HT-29 (cell line): Measurements from ENCODE around the gene PCTP. TPM values are rescaled to one million over a fixed set of nuclear protein-coding genes. Genes with fewer than 3 reads are reported as not detected.

ENCODE experiments used
- DNase-seq: peaks from one replicate; pipeline ENCODE4 v3.0.0-alpha.2; 2015; ENCODE audit warnings: low spot score
- total RNA-seq: library from RNA; depleted of rRNA; stranded (reverse); fragments of >200 nt; shearing (Covaris generic); gene quantifications from 2 replicates; pipeline ENCODE4 v1.2.3, GENCODE V29; 2014

Gene PCTP
- total RNA-seq, 1 experiment from 2014 or later = 11.2 TPM

DNA sequence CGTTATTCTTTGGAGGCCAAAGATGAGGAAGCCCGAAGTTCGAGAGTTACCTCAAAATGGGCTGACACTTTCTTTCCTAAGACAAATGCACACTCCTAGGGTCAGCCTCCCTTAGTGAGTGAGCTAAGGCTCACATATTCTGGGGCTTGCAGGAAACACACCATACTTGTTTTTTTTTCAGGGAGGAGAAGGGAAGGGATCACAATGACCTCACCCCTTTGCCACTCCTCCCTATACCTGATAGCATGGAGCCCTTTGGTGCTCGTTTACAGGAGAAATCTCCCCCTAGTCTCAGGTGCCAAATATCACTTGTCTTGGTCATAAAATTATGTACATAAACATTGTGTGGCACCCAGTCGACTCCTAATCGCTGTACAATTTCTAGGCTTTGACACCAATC is 23.6 kb upstream of the PCTP start:
- no peak for DNase-seq

DNA sequence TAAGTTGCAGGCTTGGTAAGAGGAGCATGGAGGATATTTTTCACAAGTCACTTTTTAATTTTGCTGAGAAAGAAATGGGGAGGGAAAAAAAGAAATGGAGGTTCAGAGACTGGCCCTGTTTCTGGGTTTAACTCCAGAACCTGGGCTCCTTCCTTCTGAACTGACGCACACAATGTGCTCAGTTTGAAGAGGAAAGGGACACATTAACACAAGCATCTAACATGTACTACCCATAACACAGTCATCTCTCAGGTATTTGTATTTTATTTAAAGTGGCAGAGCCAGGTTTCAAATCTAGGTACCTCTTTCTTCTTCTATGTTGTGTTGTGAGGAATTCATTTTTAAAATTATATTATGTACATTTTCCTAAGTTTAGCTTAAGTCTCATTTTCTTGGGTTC is 22.9 kb upstream of the PCTP start:
- no peak for DNase-seq

DNA sequence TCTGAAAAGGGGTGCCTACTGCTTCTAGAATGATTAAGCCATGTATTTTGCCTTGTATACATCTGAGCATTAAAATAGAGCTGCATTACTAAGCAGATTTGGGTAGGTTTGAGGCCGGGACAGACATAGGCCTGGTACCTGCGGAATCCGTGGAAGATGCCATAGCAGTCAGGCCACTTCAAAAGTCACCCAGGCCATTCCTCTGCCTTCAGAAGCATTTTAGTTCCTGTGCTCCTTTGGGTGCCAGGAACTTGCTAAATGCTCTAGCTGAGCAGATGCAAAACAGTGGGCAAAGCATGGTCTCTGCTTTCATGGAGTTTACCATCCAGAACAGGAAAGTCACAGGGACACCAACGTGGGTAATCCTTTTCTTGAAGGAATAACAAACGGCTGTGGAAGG is 22.5 kb upstream of the PCTP start:
- no peak for DNase-seq

DNA sequence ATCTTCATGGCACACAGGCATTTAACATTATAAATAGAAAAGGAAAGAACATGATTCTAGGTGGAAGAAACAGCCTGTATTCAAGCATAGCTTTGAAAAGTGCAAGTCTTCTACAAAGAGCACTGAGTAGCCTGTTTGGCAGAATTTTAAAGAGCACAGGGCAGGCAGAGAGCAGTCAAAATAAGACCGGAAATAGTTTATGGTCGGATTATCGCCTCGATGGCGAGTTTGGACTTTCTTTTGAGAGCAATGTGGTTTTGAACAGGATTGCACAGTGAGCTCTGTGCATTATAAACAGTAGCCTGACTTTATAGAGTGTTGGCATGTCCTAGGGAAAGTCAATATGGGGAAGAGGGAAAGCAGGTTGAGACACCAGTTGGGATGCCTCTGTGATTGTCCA is 22.0 kb upstream of the PCTP start:
- DNase-seq = no peak

DNA sequence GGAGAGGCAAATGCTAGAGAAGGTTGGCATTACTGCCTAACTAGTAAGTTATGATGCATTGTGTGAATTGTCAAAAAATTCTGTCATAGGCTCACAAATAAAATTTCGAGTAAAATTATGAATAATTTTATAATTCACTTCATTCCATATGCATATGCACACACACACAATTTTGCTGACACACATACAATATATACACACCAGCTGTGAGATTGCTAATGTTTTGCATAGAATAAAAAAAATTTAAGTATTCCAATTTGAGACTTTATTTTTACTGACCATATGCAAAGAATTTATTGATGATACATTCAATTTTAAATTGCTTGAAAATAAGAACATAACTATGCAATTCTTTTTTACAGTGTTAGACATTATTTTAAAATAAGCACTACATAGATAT is 21.4 kb upstream of the PCTP start:
- DNase-seq = no peak

DNA sequence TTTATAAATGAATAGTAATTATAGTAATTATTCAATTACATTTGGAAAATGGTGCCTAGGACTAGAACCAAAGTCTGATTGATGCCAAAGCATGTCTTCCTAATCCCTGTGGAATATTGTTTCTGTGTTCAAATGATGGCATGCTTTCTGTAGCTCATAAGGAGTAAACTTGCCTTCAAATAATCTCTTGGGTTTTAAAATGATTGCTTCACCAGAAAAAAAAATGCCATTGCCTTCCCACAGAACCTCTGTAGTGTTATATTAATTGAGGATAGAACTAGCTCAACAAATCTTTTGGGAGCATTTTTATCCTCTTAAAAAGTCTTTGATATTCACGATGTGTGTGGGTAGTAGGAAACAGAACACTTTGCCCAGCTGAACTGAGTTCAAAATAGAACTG is 20.5 kb upstream of the PCTP start:
- DNase-seq = no peak

DNA sequence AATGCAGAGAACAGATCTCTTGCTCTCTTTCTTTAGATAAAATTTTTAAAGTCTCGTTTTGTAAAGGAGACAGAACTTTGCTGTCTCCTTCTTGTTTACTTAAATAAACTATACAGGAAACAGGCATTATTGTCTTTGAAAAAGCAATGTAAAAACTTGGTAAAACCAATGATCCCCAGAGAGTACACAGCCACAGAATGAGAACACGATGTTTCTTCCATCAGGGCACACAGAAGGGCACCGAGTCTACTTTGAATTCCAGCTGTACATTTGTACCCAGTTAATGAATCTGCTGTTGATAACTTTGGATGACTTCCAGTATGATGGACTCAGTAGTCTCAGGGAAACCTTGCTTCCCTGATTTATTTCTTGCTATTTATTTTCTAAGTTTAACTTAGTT is 20.0 kb upstream of the PCTP start:
- DNase-seq = no peak

DNA sequence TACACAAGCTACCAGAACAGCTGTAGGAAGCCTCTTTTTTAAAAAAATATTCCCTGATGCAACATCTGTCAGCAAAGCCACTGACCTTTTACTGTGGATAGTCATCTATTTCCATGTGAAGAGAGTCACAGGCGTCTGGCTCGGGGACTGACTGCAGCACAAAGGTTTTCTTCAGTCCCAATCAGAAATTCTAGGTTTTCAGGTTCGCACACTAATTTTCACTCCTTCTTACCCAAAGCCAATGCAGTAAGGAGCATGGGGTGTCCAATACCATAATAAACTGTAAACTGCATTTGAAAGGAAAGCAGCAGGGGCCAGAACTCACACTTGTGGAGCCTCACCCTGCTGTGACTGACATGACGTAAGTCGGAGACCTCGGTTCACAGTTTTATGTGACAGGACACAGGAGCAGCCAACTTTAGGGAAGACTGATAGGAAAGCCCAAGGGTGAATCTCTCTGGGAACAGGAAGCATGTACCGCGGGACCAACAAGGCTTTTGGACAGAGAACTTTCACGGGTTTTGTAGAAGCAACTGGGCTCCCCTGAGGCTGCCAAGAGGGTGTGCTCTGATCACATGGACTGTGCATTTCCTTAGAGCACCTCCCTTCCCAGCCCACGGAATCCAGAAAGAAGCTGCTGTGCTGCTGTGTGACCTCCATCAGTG is 19.1 kb upstream of the PCTP start:
- no peak for DNase-seq

DNA sequence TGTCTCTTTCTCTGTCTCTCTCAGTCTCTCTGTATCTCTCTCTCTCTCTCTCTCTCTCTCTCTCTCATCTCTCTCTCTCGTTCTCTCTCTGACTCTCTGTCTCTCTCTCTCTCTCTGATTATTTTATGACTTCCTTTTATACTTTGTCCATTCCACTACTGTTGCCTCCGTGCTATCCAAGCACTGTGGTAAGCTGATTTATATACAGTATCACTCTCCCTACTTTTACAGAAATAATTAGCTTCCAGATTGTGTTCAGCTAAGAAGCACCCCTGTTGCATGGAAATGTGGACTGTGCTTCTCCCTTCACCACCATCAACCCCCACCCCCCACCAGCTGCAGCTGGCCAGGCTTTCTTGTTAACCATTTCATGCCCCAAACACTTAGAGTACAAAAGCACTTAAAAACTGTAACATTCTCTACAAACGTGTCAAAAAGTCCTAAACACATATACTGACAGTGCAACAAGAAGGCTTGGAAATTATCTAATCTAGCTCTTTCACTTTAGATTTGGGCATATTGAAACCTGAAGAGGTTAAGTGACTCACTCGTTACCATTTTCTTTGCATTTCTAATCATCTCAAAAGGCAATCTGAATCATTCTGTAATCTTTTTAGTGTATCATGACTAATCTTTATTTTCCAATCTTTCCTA is 16.6 kb upstream of the PCTP start:
- no peak for DNase-seq

DNA sequence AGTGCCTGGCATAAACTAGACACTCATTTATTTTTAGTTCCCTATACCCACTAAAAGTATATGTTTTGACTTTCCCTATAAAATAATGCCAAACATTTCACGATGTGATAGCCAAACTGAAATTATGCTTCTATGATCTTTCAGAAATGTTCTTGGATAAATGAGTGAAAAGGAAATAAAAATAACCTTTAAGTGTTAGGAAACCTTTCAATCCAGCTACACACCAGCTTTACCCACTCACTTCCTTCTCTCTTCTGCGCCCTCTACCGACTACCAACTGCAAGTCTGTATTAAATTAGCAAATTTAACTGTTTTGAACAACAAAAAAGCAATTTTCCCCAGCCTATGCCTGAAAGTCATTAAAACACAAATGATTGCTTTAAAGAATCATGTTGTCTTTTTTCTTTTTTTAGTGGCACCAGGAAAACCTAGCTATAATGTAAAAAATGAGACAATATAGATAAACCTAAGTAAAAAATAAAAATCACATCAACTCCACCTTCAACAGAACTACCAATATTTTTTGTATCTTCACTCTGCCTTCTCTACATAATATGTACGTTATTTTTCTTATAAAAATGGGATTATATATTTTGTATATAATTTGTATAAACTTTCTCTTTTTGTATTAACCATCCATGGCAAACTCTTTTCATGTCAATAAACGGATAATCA is 15.0 kb upstream of the PCTP start:
- peak; percentile 62 for DNase-seq

DNA sequence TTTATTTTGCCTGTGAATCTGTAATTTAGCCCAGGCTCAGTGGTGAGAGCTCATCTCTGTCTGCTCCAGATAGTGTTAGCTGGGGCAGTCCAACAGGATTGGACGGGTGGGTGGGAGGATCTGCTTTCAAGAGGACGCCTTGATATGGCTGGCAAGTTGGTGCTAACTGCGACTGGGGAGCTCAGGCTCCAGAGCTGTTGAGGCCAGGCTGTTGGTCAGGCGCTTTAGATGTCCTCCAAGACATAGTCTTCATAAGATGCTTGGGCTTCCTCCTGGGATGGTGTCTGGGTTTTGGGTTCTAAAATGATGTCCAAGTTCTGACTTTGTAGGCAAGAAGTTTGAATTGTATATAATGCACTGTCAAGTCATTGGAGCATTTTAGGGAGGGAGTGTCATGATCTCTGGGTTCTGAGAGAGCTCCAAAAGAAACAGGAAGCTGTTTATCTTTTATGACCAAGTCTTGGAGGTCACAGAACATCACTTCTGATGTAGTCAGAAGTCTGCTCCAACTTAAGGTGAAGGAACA is 12.8 kb upstream of the PCTP start:
- no peak for DNase-seq

DNA sequence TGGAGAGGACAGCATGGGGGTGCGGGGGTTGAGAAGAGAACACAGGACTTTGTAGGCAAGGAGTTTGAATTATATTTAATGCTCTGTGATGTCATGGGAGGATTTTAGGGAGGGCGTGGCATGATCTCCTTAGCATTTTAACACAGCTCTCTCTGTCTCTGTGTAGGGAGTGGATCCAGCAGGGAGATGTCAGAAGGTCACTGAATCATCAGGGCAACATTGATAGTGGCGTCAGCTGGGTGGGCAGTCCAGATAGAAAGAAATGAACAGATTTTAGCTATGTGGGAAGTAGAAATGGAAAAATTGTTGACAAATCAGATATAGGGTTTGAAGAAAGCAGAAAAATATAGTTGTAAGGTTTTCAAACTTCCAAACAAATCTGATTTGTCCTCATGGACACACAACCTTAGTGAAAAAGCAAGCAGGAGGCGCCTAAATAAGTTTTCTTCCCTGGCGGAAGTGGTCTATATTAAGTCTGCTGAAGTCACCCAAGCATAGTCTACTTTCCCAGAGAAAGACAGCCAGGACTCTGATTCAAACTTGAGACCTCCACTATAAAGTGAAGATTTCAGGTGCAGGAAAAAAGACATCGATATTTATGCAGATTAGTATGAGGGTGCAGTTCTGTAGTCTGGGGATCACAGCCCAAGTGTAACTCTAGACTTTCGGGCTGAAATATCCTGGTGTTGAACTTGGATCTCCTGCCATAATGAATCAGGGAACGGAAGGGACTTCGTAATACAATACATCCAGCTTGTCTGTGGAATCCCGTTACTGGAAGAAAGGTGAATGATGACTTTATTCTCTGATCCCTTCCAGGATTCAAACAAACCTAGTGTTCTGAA is 10.1 kb upstream of the PCTP start:
- no peak for DNase-seq

DNA sequence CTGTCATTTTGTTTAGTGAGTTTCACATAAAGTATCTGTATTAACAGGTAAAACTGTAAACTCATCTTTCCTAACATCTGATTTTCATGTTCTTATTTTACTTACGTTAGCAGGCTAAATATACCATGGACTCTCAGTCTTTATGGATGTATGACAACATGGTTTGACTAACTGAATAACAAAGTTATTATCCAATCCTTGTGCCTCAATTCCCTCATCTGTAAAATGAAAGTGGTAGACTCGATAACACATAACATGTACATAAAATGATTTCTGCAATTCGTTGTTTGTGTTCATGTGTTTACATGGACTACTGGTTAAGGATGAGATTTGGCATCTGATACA is 9.5 kb upstream of the PCTP start:
- no peak for DNase-seq

DNA sequence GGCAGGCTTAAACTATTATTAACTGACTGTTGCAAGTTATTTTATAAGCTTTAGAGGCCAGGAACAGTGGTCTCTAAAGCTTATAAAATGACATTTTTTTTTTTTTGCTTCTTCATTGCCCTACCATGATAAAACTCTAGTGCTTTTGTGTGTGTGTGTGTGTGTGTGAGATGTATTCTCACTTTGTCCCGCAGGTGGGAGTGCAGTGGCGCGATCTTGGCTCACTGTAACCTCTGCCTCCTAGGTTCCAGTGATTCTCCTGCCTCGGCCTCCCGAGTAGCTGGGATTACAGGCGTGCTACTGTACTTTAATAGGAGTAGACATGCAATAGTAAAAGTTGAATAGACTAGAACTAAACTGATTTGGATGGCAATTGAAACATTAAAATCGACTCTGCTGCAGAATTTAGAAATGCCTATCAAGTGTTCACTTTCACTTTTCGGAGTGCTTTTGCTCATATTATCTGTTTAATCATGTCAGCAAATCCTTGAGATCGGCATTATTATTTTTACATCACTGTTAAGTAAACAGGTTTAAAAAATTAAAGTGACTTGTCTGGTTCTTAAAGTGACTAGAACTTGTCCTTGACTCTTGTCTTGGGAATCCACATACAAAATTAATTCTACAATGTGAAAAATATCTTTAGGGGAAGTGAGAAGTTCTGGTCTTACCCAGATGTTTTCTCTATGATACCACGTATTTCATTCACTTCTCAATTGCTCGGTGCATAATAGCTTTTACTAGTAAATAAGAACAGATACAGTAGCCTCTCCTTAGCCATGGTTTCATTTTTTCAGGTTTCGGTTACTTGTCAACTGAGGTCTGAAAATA is 8.4 kb upstream of the PCTP start:
- DNase-seq = no peak

DNA sequence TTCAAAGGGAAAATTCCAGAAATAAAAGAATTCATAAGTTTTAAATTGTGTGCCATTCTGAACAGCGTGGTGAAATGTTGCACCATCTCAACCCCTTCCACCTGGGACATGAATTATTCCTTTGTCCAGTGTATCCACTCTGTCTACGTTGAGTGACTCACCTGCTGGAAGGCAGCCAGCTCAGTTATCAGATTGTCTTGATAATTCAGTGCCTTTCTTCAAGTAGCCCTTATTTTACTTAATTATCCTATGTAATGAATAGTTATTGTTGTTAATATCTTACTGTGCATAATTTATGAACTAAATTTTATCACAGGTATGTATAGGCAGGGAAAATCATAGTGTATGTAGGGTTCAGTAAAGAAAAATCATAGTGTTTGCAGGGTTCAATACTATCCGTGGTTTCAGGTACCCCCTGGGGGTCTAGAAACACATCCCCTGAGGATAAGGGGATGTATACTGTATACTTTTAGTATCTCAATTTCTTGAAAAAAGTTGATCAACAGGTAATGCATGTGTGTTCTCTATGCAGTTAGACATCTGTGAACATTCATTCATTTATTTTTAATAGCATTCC is 7.7 kb upstream of the PCTP start:
- peak; percentile 95 for DNase-seq

DNA sequence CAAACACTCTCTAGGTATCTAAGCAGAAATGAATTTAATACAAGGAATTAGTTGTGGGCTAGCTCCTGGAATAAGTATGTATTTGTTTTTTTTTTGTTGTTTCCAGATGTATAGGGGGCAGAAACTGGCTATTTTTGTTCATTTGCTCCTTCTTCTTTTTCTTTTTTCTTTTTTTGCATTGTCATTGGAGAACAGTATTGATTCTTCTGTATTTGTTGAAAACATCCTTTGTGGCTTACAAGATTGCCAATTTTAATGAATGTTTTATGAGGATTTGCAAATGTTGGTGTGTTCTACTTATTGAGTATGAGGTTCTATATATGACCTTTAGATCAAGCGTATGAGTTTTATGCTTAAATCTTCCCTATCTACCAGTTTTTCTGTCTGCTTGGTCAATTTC is 5.6 kb upstream of the PCTP start:
- DNase-seq = no peak

DNA sequence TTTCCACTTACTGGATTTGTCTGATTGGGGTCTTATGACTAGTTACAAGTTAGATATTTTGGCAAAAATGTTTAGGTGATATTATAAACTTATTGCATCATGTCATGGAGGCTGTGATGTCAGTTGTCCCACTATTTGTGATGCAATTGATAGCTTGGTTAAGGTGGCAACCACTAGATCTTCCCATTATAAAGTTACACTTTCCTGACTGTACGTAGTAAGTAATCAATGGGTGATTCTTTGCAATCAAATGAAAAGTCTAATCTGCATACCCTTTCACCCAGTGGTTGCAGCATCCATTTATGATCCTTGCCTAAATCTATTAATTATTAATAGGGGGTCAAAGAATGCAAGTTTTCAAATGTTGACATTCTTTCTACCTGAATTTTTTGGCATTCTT is 4.4 kb upstream of the PCTP start:
- no peak for DNase-seq

DNA sequence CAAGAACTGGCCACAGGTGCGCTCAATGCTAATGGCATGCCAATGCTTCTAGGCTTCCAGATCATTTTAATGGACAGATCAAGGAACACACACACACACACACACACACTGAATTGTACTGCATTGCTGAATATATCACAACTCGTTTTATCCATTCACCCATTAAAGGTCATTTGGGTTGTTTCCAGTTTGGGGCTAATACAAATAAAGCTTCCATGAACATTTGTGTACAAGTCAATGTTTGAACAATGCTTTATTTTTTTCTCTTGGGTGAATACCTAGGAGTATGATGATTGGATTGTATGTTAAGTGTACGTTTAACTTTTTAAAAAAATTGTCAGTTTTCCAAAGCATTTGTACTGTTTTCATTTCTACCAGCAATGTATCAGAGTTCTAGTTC is 3.6 kb upstream of the PCTP start:
- no peak for DNase-seq

DNA sequence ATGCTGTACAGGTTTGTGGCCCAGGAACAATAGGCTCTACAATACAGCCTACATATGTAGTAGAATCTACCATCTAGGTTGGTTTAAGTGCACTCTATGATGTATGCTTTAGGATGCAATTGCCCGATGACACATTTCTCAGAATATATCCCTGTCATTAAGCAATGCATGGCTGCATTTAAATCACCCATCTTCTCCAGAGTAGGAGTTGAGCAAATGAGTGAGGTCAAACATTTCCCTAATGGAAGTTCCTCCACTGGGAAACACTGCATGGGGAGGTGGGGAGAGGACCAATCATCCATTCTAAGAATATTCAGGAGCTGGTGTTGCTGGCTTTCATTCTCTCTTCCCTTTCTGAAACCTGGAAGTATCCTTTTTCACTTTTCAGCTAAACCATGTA is 2.0 kb upstream of the PCTP start:
- DNase-seq = no peak

DNA sequence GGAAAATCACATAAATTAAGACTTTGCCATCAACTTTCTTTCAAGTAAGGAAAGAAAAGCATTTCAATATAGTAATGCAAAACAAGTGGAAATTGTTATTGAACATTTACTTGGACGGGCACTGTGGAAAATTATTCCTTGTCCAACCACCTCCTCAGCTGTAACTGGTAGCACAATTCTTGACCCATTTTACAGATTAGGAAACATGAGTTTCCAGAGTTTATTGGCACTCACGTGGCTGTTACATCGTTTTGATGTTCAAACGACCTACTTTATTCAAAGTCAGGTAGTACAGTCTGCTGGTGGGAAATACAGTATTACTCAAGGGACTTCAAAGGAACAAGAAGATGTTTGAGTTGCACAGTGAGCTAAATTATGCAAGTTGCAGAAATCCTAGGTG is 866 bp upstream of the PCTP start:
- no peak for DNase-seq

DNA sequence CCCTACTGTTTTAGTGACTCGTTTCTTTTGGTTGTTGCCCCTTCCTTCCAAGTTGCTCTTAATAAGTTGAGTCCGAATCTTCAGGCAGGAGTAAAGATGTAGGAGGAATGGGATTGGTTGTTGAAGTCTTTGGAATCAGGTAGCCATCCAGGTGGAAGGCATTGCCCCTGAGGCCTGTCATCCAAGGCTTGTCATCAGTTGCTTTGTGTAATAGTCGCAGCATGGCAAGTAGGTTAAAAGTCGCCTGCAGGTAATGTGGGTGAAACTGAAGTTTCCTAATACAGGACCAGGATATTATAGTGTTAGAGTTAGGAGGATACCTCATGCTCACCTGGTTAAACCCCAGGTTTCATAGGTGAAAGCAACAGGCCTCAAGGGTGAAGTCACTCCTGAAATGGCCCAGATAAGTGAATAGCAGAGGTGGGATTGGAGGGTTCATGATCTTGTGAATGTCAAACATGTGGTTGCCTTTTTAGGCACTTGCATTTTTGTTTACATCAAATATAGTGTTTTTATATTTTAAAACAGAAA is 934 bp downstream of the PCTP start:
- no peak for DNase-seq
